SK-N-SH treated with all-trans-retinoic acid at 6 μM for 48 hours (cell line): ENCODE measurements around the gene ARHGEF11.

Experiments
- ARNTL ChIP-seq: fragments of 450-650 bp; formaldehyde crosslinking; IDR thresholded peaks from 2 replicates; pipeline ENCODE4 v1.5.0; 2020; ENCODE audit warnings: low read depth, mild to moderate bottlenecking, moderate library complexity, borderline replicate concordance
- GLIS3 ChIP-seq: fragments of 250-450 bp; sonication (Bioruptor Pico); IDR thresholded peaks from 2 replicates; pipeline ENCODE4 v1.5.0; 2020; ENCODE audit warnings: mild to moderate bottlenecking, moderate library complexity
- ISL1 ChIP-seq: fragments of 250-450 bp; sonication (Bioruptor Pico); IDR thresholded peaks from 2 replicates; pipeline ENCODE4 v2.1.2; 2022; ENCODE audit warnings: mild to moderate bottlenecking, moderate library complexity
- OSR1 ChIP-seq: fragments of 250-450 bp; sonication (Bioruptor Pico); IDR thresholded peaks from 2 replicates; pipeline ENCODE4 v1.8.0; 2022; ENCODE audit warnings: moderate library complexity, mild to moderate bottlenecking, inconsistent platforms
- RARB ChIP-seq: fragments of 250-450 bp; sonication (Bioruptor Pico); IDR thresholded peaks from 2 replicates; pipeline ENCODE4 v1.8.0; 2021; ENCODE audit warnings: mild to moderate bottlenecking, moderate library complexity
- ZFP3 ChIP-seq: fragments of 250-450 bp; sonication (Bioruptor Pico); IDR thresholded peaks from 2 replicates; pipeline ENCODE4 v1.5.0; 2020; ENCODE audit warnings: mild to moderate bottlenecking, moderate library complexity
- ZFP30 ChIP-seq: fragments of 450-650 bp; formaldehyde crosslinking; IDR thresholded peaks from 2 replicates; pipeline ENCODE4 v1.5.0; 2022; ENCODE audit warnings: mild to moderate bottlenecking, moderate library complexity
- ZNF565 ChIP-seq: fragments of 450-650 bp; formaldehyde crosslinking; conservative IDR thresholded peaks from 2 replicates; pipeline ENCODE4 v1.5.0; 2020; ENCODE audit warnings: low read depth, mild to moderate bottlenecking, moderate library complexity
- ZNF70 ChIP-seq: fragments of 450-650 bp; formaldehyde crosslinking; IDR thresholded peaks from 2 replicates; pipeline ENCODE4 v1.5.0; 2020; ENCODE audit warnings: mild to moderate bottlenecking, moderate library complexity
- TF ChIP-seq, protein P1 (sequence below): fragments of 250-450 bp; sonication (Bioruptor Pico); IDR thresholded peaks from 2 replicates; pipeline ENCODE4 v1.8.0; 2020; ENCODE audit warnings: mild to moderate bottlenecking, moderate library complexity, borderline replicate concordance
- TF ChIP-seq, protein P2 (sequence below): fragments of 250-450 bp; sonication (Bioruptor Pico); IDR thresholded peaks from 2 replicates; pipeline ENCODE4 v1.5.1; 2020; ENCODE audit warnings: low read depth, mild to moderate bottlenecking, moderate library complexity
- TF ChIP-seq, protein P3 (sequence below): fragments of 250-450 bp; sonication (Bioruptor Pico); IDR thresholded peaks from 2 replicates; pipeline ENCODE4 v1.8.0; 2021; ENCODE audit warnings: low read depth, mild to moderate bottlenecking, moderate library complexity, borderline replicate concordance

DNA sequence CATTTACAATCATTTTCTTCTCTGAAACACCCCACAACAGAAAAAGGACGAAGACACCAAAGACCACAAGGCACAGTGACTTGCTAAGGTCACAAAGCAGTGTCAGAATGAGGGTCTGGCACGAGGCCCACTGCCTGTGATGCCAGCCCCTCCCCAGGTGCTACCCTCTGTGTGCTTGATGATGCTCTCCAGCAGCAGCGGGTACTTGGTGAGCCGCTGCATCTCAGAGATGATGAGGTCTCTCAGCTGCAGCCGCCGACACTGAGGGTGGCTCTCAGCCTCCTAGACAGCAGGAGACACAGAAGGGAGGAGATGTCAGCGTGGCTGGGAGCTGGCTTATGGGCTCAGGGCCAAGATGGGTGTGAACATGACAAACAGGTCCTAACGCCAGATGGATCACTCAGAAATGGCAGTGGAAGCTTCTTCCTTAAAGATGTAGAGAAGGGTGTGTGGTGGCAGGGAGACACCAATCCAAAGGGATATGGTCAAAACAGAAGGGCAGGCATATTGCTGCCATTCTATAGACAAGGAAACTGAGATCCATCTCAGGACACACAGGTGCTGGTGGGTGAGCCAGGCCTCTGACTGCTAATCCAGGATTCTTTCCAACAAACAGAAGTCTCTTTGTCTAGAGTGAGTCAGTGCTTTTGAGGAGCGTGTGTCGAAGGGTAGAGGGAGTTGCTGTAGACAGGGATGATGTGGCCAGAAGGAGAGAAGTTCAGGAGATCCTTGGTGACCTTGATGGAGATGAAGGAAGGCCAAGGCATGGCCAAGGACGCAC lies 99.5 kb downstream of the ARHGEF11 start:
- TF ChIP-seq, protein P1, sequence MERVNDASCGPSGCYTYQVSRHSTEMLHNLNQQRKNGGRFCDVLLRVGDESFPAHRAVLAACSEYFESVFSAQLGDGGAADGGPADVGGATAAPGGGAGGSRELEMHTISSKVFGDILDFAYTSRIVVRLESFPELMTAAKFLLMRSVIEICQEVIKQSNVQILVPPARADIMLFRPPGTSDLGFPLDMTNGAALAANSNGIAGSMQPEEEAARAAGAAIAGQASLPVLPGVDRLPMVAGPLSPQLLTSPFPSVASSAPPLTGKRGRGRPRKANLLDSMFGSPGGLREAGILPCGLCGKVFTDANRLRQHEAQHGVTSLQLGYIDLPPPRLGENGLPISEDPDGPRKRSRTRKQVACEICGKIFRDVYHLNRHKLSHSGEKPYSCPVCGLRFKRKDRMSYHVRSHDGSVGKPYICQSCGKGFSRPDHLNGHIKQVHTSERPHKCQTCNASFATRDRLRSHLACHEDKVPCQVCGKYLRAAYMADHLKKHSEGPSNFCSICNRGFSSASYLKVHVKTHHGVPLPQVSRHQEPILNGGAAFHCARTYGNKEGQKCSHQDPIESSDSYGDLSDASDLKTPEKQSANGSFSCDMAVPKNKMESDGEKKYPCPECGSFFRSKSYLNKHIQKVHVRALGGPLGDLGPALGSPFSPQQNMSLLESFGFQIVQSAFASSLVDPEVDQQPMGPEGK (CRISPR knock-in tag) = no peak
- TF ChIP-seq RARB = no peak
- TF ChIP-seq, protein P2, sequence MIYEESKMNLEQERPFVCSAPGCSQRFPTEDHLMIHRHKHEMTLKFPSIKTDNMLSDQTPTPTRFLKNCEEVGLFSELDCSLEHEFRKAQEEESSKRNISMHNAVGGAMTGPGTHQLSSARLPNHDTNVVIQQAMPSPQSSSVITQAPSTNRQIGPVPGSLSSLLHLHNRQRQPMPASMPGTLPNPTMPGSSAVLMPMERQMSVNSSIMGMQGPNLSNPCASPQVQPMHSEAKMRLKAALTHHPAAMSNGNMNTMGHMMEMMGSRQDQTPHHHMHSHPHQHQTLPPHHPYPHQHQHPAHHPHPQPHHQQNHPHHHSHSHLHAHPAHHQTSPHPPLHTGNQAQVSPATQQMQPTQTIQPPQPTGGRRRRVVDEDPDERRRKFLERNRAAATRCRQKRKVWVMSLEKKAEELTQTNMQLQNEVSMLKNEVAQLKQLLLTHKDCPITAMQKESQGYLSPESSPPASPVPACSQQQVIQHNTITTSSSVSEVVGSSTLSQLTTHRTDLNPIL = no peak
- no peak for TF ChIP-seq ZNF70 (CRISPR knock-in tag)
- TF ChIP-seq OSR1 = no peak
- no peak for TF ChIP-seq ISL1 (CRISPR knock-in tag)
- no peak for TF ChIP-seq ARNTL
- no peak for TF ChIP-seq ZFP3
- TF ChIP-seq, protein P3, sequence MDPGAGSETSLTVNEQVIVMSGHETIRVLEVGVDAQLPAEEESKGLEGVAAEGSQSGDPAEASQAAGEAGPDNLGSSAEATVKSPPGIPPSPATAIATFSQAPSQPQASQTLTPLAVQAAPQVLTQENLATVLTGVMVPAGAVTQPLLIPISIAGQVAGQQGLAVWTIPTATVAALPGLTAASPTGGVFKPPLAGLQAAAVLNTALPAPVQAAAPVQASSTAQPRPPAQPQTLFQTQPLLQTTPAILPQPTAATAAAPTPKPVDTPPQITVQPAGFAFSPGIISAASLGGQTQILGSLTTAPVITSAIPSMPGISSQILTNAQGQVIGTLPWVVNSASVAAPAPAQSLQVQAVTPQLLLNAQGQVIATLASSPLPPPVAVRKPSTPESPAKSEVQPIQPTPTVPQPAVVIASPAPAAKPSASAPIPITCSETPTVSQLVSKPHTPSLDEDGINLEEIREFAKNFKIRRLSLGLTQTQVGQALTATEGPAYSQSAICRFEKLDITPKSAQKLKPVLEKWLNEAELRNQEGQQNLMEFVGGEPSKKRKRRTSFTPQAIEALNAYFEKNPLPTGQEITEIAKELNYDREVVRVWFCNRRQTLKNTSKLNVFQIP (CRISPR knock-in tag) = no peak
- no peak for TF ChIP-seq GLIS3 (CRISPR knock-in tag)
- TF ChIP-seq ZFP30 = no peak
- TF ChIP-seq ZNF565 (CRISPR knock-in tag) = no peak
